Hematopoietic multipotent progenitor cell treated with erythropoietin and hydrocortisone succinate and interleukin-3 and kit ligand, for 6 days (in vitro differentiated cells): Measurements from ENCODE around the gene NCOA4.
A peak's percentile ranks its signal among the peaks of the same experiment; 100 is the strongest.
"Not testable (repeated sequence)": the region's sequence is repeated elsewhere in the genome, so short reads cannot be mapped to it uniquely, and the experiment has no call there.

Experiments used
- DNase-seq: peaks from one replicate; pipeline ENCODE4 v3.0.0-alpha.2; 2015

NCOA4 gene

DNA sequence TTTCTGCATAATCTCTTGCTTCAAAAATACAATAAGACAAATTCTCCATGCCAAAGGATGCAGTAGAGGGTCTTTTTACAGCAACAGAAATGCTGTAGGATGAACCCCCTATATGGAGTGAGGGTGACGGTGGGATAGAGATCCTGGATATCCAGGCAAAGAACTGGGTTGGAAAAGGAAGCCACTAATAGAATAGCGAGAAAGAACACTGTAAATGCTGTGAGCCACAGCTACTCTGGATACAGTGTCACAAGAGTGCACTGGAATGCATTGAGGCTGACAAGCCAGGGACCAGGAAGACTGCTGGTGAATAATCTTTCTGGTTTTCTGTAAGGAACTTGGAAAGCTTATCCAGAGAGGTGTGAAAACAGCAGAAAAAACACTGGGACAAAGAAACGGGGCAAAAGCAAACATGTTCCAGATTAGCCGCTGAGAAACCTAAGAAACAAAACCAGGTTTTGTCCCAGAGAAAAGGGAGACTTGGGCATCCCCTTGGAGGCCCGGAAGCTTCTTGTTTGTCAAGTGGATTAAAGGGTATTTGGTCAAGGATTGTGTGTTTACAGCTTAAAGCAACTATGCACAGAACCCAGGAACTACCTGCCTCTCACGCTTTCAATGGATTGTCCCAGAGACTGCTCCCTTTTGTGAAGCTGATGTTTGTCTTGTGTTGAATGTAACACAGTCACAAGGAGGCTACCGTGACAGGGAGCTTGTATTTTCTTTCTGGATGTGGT is 21.8 kb upstream of the NCOA4 start:
- no peak for DNase-seq

GRCh38 chr10:46050941-46051623 is 20.7 kb upstream of the NCOA4 start:
- peak; percentile 34 for DNase-seq

- not testable (repeated sequence) for DNase-seq
Measured at GRCh38 chr10:46049497-46049831, 19.0 kb upstream of the NCOA4 start.

- no peak for DNase-seq
Measured at GRCh38 chr10:46048152-46048551, 17.7 kb upstream of the NCOA4 start.

DNA sequence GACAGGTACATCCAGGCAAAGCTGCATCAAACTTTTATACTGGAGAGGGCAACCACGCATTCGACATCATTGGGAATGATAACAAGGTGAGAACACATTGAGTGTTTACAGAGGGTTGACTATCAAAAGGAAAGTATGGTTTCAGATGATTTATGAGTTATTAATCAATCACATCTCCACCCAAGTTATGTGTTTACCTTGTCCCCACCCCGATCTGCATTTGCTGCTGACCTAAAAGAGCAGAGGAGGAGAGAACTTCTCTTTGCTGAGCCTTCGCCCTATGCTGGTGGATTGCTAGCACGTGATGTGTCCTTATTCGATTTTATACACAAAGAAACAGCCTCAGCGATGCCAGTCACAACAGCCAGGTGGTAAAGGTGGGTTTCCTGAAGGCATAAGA is 15.8 kb upstream of the NCOA4 start, which contains the start of gene MSMB:
Gene MSMB (minus strand): TSS at position 9 of the 400 bp plus-strand sequence. CDS start 32 bp downstream, outside the sequence.
- no peak for DNase-seq

- no peak for DNase-seq
Measured at GRCh38 chr10:46042527-46042926, 12.1 kb upstream of the NCOA4 start.

GRCh38 chr10:46040004-46040403 is 9.6 kb upstream of the NCOA4 start:
- DNase-seq, result no peak

GRCh38 chr10:46037107-46037825 is 6.8 kb upstream of the NCOA4 start:
- no peak for DNase-seq

DNA sequence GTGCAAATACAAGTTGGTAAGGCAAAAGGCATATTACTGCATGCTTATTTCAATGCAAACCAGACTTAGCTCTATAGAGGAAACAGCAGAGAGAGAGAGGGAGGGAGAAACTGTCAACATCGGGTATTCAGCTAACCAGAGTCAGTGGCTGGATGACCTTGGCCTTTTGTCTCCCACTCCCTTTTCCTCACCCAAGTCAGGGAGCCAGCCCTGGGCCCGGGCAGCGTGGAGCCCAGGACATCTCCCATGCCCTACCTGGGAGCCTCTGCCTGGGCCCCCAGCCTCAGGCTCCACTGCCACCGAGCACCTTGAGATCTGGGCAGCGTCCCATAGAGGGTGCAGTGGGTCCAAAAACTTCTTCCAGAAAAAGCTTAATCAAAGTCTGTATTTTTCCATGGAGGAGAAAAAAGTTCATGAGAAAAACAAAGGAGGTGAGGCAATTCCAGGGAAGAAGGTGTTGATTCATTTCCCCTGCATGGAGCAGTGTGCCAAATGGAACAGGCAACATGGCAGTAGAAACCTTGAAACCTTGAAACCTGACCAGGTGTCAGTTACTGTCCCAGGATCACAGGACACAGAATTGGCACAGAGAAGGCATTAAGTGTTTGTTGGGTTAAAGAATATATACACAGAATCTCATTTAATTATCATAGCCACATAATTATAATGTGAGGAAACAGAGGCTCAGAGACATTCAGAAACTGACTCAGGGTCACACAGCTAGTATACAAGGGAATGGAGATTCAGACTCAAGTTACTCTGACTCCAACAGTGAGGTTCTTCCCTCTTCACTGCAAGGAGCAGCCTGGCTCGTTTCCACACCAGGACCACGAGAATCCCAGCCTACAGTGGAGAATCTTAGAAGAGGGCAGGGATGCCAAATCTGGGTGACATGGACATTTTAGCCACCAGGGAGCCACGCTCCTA is 5.8 kb upstream of the NCOA4 start:
- DNase-seq, result no peak

- no peak for DNase-seq
Measured at GRCh38 chr10:46033602-46034011, 3.2 kb upstream of the NCOA4 start.

DNA sequence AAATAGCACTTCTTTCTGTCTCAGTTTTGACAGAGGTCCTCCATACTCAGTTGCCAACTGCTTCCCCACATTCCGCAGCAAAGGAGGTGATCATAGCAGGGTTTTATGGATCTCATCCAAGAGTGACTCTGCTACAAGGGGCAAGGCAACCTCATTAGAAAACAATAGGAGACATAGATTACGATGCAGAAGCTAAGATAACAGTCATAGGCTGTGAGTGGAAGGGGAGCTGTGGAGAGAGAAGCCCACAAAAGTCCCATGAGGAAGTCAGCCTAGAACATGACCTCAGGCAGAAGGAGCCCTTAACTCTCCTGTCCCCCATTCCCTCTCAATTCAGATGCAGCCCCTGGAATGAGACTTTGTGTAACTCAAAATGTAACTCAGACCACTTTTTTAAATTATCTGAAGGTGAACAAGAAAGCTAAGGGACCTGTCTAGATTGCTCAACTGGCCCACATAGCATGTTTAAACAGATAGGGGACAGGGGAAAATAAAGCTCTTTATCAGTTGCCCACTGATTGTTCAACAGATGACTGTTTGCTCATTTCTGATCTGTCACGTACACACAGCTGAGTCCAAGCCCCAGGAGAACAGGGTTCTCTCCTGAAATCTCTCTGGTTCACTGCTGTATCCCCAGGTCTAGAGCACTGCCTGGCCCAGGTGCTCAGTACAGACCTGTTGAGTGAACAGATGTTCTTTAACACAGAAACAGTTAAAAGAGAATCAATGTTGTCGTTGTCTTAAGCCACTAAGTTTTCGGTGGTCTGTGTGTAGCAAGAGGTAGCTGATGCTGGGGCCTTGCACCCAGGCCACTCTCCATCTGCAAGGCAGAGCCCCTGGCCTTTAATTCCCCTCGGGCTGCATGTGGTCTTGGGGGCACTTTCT is 1.5 kb upstream of the NCOA4 start:
- DNase-seq, result peak; percentile 76

DNA sequence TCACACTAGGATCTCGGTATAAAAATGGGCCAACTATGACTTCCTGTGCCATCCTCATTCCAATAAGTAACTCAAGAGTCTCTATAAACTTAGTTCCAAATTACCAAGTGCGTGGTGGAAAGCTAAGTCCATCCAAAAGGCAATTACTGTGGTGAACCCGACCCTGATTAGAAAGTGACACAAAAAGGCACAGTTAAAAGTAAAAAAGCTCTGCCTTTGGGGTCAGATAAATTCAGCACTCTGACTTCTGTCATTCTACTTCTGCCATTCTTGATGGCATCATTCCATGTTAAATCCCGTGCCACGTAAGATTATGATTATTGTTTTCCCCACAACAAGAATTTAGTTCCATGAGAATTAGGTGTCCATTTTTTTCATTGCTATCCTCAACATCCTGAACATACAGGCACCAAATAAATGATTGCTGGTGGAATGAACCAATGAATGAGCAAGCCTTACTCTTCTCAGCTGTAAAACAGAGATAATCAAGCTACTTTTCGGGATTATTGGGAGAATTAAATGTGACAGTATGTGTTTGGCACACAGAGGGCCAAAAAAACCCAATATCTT is 877 bp downstream of the NCOA4 start:
- DNase-seq, result no peak

DNA sequence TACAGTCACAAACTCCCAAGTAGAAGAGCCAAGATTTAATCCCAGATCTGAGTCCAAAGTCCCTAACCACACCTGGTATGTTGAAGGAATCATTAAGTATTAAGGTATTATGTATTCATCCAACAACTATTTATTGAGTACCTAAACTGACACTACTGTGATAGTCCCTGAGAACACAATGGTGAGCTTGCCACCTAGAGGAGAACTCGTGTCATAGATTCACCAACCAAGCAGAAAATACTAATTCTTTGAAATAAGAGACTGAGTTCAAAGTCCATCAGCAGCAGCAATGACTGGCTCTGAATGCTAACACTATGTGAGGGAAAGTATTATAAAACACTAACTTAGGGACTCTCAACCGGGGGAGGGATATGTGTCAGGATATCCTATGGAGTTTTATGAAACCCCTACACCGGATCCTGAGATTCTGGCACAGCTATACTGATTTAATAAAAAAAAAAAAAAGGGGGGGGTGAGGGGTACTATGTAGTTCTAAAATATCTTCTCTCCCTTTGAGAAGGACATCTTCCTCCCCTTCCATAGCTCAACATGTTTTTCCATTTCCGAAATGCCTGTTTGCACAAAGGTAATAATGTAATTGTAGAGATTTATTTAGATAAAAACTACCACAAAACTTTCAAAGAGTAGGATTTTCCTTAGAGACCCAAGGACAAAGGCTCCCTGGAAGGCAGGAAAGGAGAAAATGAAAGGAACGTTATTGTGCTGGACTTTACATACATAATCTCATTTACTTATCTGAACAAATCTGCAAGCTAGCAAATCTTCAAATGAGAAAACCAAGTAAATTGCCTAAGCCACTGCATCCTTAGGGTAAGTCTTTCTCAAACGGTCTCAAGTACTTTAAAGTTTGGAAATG is 1.6 kb downstream of the NCOA4 start:
- peak; percentile 91 for DNase-seq

- DNase-seq, result no peak
Measured at GRCh38 chr10:46026106-46026505, 4.3 kb downstream of the NCOA4 start.

- DNase-seq, result no peak
Measured at GRCh38 chr10:46025406-46025805, 5.0 kb downstream of the NCOA4 start.

DNA sequence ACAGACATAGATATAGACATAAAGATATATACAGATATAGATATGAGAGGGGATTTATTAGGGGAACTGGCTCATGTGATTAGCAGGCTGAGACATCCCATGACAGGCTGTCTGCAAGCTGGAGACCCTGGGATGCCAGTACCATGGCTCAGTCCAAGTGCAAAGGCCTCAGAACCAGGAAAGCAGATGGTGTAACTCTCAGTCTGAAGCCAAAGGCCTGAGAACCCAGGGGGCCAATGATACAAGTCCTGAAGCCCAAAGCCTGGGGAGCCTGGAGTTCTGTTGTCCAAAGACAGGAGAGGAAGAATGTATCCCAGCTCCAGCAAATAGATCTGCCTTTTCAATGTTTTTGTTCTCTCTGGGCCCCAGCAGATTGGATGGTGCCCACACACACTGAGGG is 5.5 kb downstream of the NCOA4 start:
- no peak for DNase-seq

GRCh38 chr10:46022978-46023702 is 7.3 kb downstream of the NCOA4 start:
- peak; percentile 96 for DNase-seq

DNA sequence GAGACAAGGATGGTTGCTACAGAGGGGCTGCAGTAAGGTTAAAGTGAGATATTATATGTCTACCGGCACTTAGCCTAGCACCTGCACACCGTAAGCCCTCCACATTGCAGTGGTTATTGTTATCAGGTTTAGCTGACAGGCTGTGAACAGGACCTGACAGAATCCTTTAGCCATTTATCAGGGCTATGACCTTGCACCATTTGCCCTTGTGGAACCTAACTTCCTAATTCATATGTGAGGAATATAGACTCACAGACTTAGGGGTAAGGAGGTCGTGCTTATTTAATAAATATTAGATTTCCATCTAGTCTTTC is 10.1 kb downstream of the NCOA4 start:
- DNase-seq, result no peak

DNA sequence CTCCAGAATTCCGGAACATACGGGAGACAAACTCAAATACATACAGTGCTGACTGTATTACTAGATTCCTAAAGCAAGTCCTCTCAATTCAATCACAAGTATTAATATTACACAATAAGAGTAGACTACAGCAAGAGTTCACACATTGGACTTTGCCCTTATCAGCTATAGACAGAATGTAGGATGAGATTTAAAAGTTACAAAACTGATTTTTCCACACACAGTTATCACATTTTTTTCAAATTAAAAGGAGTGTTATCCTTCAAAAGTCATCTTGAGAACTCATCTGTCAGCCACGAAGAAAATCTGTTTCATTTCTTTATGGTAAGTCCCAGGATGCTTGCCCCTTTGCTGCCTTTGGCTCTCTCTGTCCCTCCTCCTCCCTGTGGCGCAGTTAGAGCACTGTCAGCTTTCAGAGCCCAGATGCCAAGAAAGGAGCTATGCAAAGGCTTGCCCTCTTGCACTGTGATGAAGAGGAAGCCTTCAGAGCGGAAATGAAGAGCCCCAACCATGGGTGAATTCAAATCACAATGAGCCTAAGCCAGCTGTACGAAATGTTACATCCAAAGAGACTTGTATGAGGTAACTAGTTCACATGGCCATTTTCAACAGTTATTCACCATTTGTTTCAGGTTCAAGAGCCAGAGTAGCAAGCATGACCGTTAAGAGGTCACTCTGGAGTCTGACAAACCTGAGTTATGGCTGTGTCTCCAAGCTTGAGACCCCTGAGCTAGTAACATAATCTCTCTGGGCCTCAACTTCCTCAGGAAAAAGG is 10.7 kb downstream of the NCOA4 start:
- peak; percentile 63 for DNase-seq
